GM19025 (cell line): ENCODE results near the gene TENT4A.

ENCODE experiments used
- ATAC-seq: cut with Tn5 transposase; IDR thresholded peaks from one replicate; pipeline ENCODE4 v1.9.1; 2021; ENCODE audit warnings: mild to moderate bottlenecking, low read depth, moderate library complexity; ENCODE audit not compliant: unreplicated experiment

The TENT4A gene

GRCh38 chr5:6790346-6790865, 77.2 kb downstream of the TENT4A start:
- ATAC-seq: no peak

DNA sequence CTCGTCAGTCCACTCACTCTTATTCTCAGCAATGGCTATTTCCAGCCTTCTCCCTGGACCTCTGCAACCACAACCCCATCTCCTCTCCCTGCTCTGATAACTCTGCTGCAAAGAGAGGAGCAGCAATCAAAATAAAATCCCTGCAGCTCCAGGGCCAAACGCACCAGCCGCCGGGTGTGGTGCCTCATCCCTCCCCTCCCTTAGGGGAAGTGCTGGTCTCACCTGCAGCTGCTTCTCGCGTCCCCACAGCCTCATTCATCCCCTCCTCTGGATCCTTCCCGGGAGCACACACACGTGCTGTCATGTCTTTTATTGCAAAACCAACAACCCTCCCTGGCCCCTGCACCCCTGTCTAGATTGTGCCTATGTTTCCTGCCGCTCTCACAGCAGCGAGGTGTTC, 77.8 kb downstream of the TENT4A start:
- no peak for ATAC-seq

DNA sequence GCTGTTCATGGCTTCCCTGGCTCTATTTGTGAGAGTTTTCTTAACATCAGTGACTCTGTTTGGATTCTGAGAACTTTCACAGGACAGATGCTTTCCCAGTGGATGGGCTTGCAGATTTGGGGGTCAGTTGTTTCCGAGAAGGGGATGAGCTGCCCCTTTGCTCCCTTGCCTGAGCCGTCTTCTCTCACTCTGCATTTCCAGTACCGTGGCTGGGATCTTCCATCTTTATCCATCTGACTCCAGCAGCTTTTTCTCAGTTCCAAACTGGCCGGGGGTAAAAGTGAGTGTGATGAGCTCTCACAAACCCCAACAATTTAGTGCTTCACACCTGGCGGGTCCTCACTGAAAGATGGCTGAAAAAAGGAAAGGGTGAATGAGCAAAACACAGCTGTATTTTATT, 79.1 kb downstream of the TENT4A start:
- no peak for ATAC-seq

DNA sequence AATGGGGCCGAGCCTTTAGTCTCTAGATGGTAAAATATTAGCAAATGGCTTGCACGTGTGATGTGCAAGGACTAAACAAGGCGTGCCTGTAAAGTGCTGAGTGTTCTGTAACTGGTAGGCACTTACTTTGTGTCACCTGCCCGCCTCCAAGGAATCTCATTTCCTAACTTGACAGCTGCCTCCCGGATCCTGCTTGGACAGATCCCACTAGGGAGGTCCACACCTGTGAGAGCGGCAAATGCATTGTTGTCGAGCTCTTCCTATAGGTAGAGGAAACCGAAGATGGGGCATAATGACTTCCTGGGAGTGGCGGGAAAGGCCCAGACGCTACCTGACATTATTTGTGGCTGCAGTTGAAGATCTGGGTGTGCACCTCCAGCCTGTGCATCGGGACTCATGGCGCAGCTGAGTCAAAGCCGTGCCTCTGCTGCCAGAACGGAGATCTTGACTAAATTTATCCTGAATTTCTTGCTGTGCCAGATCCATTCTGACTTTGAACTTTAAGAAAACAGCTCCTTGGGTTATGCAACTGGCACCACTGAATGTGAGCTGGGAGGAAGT, 79.8 kb downstream of the TENT4A start:
- ATAC-seq: no peak

GRCh38 chr5:6801236-6801635, 88.0 kb downstream of the TENT4A start:
- ATAC-seq: no peak

- no peak for ATAC-seq
Measured at GRCh38 chr5:6803981-6804550, 90.8 kb downstream of the TENT4A start.

GRCh38 chr5:6804766-6805501, 91.7 kb downstream of the TENT4A start:
- ATAC-seq: no peak

GRCh38 chr5:6805841-6806240, 92.6 kb downstream of the TENT4A start:
- no peak for ATAC-seq
